HepG2 (cell line): Measurements from ENCODE around the gene PUS1.

Experiments
- CTCF ChIP-seq: sonication (generic); formaldehyde crosslinking; IDR thresholded peaks from 2 replicates; pipeline ENCODE4 v1.5.0; 2020; ENCODE audit warnings: mild to moderate bottlenecking, missing genetic modification reagents, moderate library complexity
- IRF9 ChIP-seq: sonication (generic); formaldehyde crosslinking; IDR thresholded peaks from 2 replicates; pipeline ENCODE4 v1.8.0; 2022; ENCODE audit warnings: missing genetic modification reagents, mild to moderate bottlenecking, borderline replicate concordance
- JUN ChIP-seq: sonication (generic); formaldehyde crosslinking; IDR thresholded peaks from 2 replicates; pipeline ENCODE4 v1.4.0; 2020; ENCODE audit warnings: mild to moderate bottlenecking, missing genetic modification reagents
- RXRB ChIP-seq: IDR thresholded peaks from 2 replicates; pipeline ENCODE4 v1.6.1; 2016; ENCODE audit warnings: borderline replicate concordance, missing genetic modification reagents, missing compliant biosample characterization

GRCh38 chr12:131909752-131910219 is 19.3 kb upstream of the PUS1 start:
- no peak for TF ChIP-seq CTCF (CRISPR knock-in tag)
- no peak for TF ChIP-seq IRF9
- no peak for TF ChIP-seq RXRB
- TF ChIP-seq JUN, result no peak
